Skeletal muscle satellite cell (primary cell): ENCODE results near the gene PRKCE.

Experiments used
- H3K27me3 ChIP-seq: 2 replicates; pipeline ENCODE4 v1.7.0; 2013; ENCODE audit warnings: low read length; ENCODE audit not compliant: control insufficient read depth, insufficient read depth
- H3K36me3 ChIP-seq: 2 replicates; pipeline ENCODE4 v1.7.0; 2013; ENCODE audit warnings: mild to moderate bottlenecking, control low read depth, low read length; ENCODE audit not compliant: insufficient read depth
- H3K4me1 ChIP-seq: 2 replicates; pipeline ENCODE4 v1.7.0; 2013; ENCODE audit warnings: low read length; ENCODE audit not compliant: control insufficient read depth, insufficient read depth
- H3K4me2 ChIP-seq: 2 replicates; pipeline ENCODE4 v1.7.0; 2013; ENCODE audit warnings: mild to moderate bottlenecking, low read length
- H3K4me3 ChIP-seq: 2 replicates; pipeline ENCODE4 v1.7.0; 2013; ENCODE audit warnings: low read length
- H3K9ac ChIP-seq: 2 replicates; pipeline ENCODE4 v1.7.0; 2013; ENCODE audit warnings: mild to moderate bottlenecking, low read depth, low read length, moderate library complexity
- H3K9me3 ChIP-seq: replicated peaks from 2 replicates; pipeline ENCODE4 v1.7.0; 2013; ENCODE audit warnings: mild to moderate bottlenecking, control low read depth, low read length

The PRKCE gene

GRCh38 chr2:46150445-46150955 lies 499.0 kb downstream of the PRKCE start:
- Histone ChIP-seq H3K9ac (no peak overlapping the region), H3K36me3 (no peaks in the 10 kb centered on the region), H3K4me2 (no peak overlapping the region), H3K4me1 (peaks cover 7% of the 10 kb centered on the region), H3K9me3 (no peaks in the 10 kb centered on the region), H3K27me3 (no peaks in the 10 kb centered on the region), H3K4me3 (no peak overlapping the region)

- H3K27me3 ChIP-seq: no peaks in the 10 kb centered on the region
Measured at GRCh38 chr2:46151577-46151976, 500.1 kb downstream of the PRKCE start.

GRCh38 chr2:46153996-46154753 lies 502.7 kb downstream of the PRKCE start:
- Histone ChIP-seq H3K4me3 (no peak overlapping the region), H3K9ac (no peak overlapping the region), H3K36me3 (no peaks in the 10 kb centered on the region), H3K27me3 (no peaks in the 10 kb centered on the region), H3K4me1 (peaks cover 7% of the 10 kb centered on the region), H3K9me3 (no peaks in the 10 kb centered on the region), H3K4me2 (no peak overlapping the region)

More at GRCh38 chr2:46151577-46151976, 500.1 kb downstream of the PRKCE start:
- no peaks in the 10 kb centered on the region for H3K36me3 ChIP-seq
- H3K4me3 ChIP-seq: no peak overlapping the region
- no peak overlapping the region for H3K4me2 ChIP-seq
- no peaks in the 10 kb centered on the region for H3K9me3 ChIP-seq
- H3K4me1 ChIP-seq: peaks cover 7% of the 10 kb centered on the region
- H3K9ac ChIP-seq: no peak overlapping the region

GRCh38 chr2:46157072-46157965 lies 505.8 kb downstream of the PRKCE start:
- Histone ChIP-seq H3K4me1 (no peaks in the 10 kb centered on the region), H3K36me3 (no peaks in the 10 kb centered on the region), H3K4me3 (no peak overlapping the region), H3K9me3 (no peaks in the 10 kb centered on the region), H3K4me2 (no peak overlapping the region), H3K9ac (no peak overlapping the region), H3K27me3 (no peaks in the 10 kb centered on the region)

- no peak overlapping the region for H3K4me2 ChIP-seq
- no peaks in the 10 kb centered on the region for H3K9me3 ChIP-seq
- no peaks in the 10 kb centered on the region for H3K36me3 ChIP-seq
- no peaks in the 10 kb centered on the region for H3K4me1 ChIP-seq
- no peak overlapping the region for H3K4me3 ChIP-seq
- H3K9ac ChIP-seq: no peak overlapping the region
- H3K27me3 ChIP-seq: no peaks in the 10 kb centered on the region
Measured at GRCh38 chr2:46157966-46158310, 506.5 kb downstream of the PRKCE start.

- H3K36me3 ChIP-seq: no peaks in the 10 kb centered on the region
Measured at GRCh38 chr2:46158661-46159060, 507.2 kb downstream of the PRKCE start.

GRCh38 chr2:46160326-46160725 lies 508.9 kb downstream of the PRKCE start:
- no peaks in the 10 kb centered on the region for H3K36me3 ChIP-seq
- H3K4me2 ChIP-seq: no peak overlapping the region
- H3K4me3 ChIP-seq: no peak overlapping the region
- H3K27me3 ChIP-seq: no peaks in the 10 kb centered on the region
- no peaks in the 10 kb centered on the region for H3K9me3 ChIP-seq
- H3K9ac ChIP-seq: no peak overlapping the region
- peaks cover 17% of the 10 kb centered on the region for H3K4me1 ChIP-seq

More at GRCh38 chr2:46158661-46159060, 507.2 kb downstream of the PRKCE start:
- H3K4me1 ChIP-seq: peaks cover under 1% of the 10 kb centered on the region
- H3K4me2 ChIP-seq: no peak overlapping the region
- H3K27me3 ChIP-seq: no peaks in the 10 kb centered on the region
- H3K9me3 ChIP-seq: no peaks in the 10 kb centered on the region
- no peak overlapping the region for H3K9ac ChIP-seq
- H3K4me3 ChIP-seq: no peak overlapping the region

- H3K36me3 ChIP-seq: no peaks in the 10 kb centered on the region
- peaks cover 20% of the 10 kb centered on the region for H3K4me1 ChIP-seq
- H3K9ac ChIP-seq: no peak overlapping the region
- no peaks in the 10 kb centered on the region for H3K27me3 ChIP-seq
- no peak overlapping the region for H3K4me3 ChIP-seq
- no peaks in the 10 kb centered on the region for H3K9me3 ChIP-seq
- H3K4me2 ChIP-seq: no peak overlapping the region
Measured at GRCh38 chr2:46161315-46161714, 509.8 kb downstream of the PRKCE start.

GRCh38 chr2:46161911-46162310 lies 510.4 kb downstream of the PRKCE start:
- Histone ChIP-seq H3K9ac (no peak overlapping the region), H3K4me3 (no peak overlapping the region), H3K4me1 (peaks cover 20% of the 10 kb centered on the region), H3K4me2 (no peak overlapping the region), H3K27me3 (no peaks in the 10 kb centered on the region), H3K9me3 (no peaks in the 10 kb centered on the region), H3K36me3 (no peaks in the 10 kb centered on the region)

GRCh38 chr2:46162329-46163097 lies 511.0 kb downstream of the PRKCE start:
- no peak overlapping the region for H3K4me2 ChIP-seq
- no peak overlapping the region for H3K9ac ChIP-seq
- no peaks in the 10 kb centered on the region for H3K27me3 ChIP-seq
- H3K36me3 ChIP-seq: no peaks in the 10 kb centered on the region
- H3K4me1 ChIP-seq: peaks cover 20% of the 10 kb centered on the region
- no peak overlapping the region for H3K4me3 ChIP-seq
- H3K9me3 ChIP-seq: no peaks in the 10 kb centered on the region

GRCh38 chr2:46163098-46163430 lies 511.6 kb downstream of the PRKCE start:
- H3K9ac ChIP-seq: no peak overlapping the region
- no peak overlapping the region for H3K4me2 ChIP-seq
- H3K4me3 ChIP-seq: no peak overlapping the region
- no peaks in the 10 kb centered on the region for H3K27me3 ChIP-seq
- H3K9me3 ChIP-seq: no peaks in the 10 kb centered on the region
- peaks cover 20% of the 10 kb centered on the region for H3K4me1 ChIP-seq
- H3K36me3 ChIP-seq: no peaks in the 10 kb centered on the region
